NCI-H446 (cell line): ENCODE results near the gene DES.

Experiments used
- DNase-seq, 2 experiments: peaks; one replicate each; lab custom pipeline; 2025; lab: John Stamatoyannopoulos, UW

The DES gene

DNA sequence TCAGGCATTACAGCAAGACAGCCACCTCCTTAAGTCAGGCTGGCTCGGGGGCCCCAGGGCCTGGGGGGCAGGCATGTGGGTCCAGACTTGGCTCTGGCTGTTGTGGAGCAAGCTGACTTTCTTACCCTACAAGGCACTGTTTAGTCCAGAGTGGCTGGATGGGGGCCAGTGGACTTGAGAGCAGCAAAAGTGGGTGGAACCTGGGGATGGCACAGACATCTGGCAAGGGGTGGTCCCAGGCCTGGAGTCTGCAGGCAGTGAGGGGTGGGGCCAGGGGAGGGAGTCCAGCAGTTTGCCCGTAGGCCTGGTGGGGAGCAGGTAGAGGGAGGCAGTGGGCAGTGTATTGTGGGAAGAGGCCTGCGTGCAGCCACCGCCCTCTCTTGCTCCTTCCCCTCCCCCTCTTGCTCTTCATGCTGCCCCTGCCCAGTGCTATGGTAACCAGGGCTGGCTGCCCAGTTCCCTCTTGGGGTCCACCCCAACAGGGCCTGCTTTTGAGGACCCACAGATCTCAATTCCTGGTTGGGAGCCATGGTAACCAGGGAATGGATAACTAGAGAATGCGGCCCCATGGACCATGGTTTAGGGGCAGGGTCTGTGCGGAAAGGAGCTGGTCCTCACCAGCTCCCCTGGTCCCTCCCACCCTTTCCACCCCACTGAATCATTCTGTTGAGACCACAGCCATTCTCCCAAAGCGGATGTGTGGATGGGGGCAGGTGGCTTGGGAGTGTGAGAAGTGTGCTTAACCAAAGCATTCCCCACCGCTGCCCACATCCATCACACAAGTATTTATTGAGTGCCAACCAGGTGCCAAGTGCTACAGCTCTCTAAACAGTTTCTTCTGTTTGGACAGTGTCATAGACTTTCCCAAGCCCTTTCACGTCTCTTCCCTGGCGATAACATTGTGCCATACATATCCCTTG lies 35.8 kb downstream of the DES start:
- DNase-seq: peak; percentile 80 to 96

DNA sequence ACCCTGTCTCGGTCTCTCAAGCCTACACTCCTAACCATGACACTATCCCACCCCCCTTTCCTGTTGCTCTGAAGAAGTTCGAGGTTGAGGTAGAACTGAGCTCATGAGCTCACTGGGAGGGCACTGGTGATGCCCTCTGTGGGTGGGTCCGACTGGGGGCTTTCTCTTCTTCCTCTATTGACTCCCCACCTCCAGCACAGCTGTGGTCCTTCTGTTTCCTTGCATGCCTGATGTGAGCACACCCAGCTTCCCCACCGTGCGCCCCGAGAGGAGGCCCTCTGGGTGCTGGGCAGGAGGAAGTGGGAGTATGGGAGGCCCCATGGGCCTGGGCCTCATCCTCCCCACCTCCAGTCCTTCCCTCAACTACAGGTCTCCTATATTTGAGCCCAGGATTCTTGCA lies 37.4 kb downstream of the DES start:
- no peak for DNase-seq

DNA sequence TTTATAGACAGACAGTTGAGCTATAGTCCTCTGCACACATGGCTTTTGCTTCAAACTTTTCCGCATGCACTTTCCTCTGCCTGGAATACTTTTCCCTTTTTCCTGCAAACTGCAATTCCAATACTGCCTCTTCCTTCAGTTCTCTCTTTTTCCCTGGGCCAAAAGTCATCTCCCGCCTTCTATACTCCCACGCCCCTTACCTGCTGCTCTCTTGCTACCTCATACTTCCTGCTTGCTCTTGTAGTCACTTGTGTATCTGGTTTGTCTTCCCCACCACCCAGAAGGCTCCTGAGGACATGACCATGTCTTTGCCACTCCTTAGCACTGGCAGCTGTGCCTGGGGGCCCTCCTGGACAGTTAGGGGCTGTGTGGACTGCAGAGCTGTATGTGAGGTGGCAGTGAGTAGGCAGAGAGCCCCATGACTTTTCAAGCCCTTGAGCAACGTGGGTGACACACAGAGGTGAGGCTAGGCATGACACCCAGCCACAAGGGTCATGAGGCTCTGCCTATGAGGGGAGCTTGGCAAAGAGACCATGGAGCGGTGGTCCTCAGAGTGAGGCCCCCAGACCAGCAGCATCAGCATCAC lies 39.7 kb downstream of the DES start:
- DNase-seq: no peak

DNA sequence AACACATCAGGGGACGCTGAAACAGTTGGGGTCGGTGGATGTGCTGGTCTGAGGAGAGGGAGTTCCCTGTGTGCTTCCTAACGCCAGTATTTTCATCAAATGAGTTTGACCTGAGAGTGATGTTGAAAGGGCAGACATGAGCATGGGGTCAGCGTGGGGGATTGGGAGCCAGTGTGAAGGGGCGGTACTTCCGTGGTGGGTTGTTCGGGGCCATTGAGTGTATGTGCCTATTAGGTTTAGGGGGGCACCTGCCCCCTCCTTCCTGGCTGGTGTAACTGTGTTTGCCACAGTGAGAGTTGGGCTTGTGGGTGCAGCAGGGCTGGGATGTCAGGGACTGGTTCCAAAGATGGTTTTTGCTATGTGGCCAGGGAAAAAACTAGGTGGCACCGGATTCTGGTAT lies 40.8 kb downstream of the DES start:
- DNase-seq: no peak

DNA sequence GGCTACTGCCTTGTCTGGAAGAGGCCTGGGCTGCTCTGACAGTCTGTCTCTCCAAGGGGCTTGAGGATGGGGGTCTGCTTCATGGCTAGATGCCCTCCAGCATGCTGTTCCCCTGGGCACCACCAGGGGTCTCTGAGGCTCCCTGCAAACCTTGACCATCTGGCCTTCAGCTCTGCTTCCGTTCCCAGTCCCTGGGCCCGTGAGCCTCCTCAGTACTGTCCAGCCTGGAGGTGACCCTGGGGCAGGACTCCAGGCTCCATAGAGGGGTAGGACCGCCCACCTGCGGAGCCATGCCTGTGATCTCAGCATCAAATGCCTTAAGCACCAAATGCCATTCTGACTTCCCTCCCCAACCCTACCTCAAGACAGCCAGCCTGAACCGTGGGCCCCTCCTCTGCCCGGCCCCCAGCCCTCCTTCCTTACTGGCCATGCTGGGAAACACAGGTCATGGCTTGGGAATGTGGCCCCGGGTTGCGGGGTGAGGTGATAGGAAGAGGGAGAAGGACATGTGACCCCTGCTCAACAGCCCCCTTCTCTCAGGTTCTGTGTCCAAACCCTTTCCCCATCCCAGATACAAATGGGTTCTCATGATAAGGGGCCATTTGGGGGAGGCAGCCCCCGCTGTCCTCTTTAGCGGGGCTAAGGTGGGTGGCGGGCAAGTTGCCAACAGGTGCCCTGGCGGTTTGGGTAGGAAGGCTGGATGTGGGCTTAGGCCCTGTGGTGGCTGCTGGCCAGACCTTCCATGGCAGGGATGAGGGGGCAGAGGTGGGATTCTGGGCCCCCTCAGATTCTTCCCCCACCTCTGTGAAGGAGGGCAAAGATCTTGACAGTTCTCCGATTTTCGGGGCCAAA lies 41.5 kb downstream of the DES start:
- DNase-seq: peak in 1 of 2 experiments; percentile 55

DNA sequence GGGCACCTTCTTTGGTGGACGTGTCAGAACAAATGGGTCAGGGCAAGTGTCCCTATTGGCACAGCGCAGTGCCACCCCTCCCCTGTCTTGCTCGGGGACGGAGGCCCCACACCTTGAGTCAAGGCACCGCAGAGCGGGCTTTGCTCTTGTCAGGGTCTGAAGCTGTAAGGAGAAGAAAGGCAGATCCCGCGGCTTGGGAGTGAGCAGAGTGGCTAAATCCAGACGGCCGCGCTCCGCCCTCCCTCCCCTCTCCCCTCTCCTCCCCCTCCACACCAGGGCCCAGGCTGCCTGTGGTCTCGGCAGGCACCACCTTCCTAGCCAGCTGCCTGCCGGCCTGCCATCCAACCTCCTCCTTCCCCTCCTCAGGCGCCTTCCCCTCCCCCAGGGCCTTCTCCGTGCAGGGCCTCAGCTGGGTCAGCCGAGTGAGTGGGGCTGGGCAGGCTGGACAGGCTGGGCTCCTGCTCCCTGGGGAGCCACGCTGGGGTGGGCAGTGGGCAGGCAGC lies 42.3 kb downstream of the DES start:
- peak in 1 of 2 experiments; percentile 66 for DNase-seq

DNA sequence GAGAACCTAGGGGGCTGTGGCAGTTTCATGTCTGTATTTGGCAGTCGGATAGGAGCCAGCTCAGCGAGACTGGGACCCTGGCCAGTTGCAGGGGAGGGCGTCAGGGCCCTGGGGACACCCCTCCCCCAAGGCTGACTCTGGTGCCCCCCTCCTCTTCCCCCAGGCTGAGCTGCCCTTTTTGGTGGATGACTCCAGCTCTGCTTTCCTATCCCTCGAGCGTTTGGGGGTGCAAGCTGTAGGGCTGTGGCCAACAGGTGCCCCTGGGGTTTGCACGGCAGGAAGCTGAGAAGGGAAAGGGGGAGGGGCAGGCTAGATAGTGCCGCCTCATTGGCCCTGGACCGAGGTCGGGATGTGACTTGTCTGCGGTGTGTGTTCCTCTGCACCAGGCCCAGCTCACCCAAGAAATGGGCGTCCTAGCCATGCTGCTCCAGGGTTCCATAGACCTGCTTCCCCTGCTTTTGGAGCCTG lies 42.9 kb downstream of the DES start:
- DNase-seq: peak in 1 of 2 experiments; percentile 41

DNA sequence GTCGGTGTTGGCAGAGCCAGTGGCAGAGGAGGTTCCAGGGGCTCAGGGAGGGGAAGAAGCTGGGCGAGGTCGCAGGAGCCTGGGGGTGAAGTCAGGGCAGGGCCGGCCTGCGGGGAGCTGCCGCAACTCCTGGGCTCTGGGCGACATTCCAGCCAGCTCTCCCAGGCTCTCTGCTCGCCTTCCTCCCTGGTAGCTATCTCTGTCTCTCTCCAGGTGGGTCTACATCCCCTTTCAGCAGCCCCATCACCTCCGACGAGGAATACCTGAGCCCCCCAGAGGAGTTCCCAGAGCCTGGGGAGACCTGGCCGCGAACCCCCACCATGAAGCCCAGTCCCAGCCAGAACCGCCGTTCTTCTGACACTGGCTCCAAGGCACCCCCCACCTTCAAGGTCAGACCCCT lies 43.5 kb downstream of the DES start:
- no peak for DNase-seq

DNA sequence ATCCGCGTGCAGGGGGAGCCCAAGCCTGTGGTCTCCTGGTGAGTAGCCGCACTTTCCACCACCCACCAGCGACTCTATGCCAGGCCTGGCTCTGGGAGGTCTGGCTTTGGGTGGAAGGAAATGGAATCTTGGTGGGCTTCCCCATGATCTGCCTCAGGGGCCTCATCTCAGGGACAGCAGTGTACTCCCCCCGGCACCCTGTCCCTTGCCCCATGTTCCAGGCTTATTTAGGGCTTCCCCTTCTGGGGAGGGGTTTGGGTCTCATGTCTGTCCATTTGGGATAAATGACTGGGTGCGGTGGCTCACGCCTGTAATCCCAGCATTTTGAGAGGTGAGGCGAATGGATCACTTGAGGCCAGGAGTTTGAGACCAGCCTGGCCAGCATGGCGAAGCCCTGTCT lies 44.2 kb downstream of the DES start:
- DNase-seq: no peak

DNA sequence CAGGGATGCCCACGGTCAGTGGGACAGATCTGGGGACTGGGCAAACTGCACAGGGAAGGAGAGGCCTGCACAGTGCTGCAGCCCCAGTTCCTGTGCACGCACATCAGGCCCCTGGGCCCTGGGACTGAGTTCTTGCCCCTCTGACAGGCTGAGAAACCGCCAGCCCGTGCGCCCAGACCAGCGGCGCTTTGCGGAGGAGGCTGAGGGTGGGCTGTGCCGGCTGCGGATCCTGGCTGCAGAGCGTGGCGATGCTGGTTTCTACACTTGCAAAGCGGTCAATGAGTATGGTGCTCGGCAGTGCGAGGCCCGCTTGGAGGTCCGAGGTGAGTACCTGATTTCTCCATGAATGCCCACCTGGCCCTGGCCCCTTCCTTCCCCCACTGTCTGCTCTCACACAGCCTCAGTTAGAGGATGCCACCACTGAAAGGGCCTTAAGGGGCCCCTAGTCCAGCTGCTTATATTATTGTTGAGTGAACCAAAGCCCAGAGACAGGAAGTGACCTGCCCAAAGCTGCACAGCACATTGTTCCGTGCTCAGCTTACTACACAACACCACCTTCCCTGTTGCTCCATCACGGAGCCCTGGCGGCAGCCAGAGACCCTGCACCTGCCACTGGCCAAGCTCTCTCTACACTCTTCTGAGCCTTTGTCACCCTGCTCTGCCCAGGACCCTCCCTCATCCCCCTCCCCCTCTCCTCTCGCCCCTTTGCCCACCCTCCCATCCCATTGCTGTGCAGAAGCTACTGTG lies 46.3 kb downstream of the DES start:
- no peak for DNase-seq

DNA sequence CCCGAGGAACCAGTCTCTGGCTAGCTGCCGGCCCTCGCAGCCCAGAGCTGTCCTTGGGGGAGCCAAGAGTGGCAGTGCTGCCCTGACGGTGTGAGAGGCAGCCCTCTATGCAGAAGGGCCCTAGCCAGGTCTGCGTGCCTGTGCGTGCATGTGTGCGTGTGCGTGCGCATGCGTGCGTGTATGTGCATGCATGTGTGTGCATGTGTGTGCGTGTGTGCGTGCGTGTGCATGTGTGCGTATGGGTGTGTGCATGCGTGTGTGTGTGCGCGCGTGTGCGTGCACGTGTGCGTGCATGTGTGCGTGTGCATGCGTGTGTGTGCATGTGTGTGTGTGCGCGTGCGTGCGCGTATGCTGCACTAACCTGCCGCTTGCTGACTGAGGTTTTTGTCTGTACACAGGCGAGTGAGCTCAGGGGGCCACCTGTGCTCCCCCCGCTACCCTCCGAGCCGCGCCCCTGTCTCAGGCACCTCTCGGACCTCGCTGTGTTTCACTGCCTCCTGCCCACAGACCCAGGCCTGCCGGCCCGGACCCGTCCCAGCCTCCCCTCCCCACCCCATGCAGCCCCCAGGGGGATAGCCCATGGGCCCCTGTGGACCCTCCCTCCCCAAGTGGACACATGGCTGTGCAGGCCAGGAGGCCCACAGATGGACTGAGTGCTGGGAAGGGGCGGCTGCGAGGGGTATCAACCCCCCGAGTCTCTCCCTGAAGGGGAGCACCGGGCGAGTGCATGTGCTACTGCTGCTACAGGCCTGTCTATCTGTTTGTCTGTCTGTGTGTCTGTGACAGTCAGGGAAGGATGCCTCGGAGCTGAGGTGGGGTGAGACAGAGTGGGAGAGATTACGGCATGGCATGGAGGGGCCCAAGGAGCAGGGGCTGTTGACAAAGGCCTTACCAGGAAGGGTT lies 47.7 kb downstream of the DES start:
- DNase-seq: no peak

DNA sequence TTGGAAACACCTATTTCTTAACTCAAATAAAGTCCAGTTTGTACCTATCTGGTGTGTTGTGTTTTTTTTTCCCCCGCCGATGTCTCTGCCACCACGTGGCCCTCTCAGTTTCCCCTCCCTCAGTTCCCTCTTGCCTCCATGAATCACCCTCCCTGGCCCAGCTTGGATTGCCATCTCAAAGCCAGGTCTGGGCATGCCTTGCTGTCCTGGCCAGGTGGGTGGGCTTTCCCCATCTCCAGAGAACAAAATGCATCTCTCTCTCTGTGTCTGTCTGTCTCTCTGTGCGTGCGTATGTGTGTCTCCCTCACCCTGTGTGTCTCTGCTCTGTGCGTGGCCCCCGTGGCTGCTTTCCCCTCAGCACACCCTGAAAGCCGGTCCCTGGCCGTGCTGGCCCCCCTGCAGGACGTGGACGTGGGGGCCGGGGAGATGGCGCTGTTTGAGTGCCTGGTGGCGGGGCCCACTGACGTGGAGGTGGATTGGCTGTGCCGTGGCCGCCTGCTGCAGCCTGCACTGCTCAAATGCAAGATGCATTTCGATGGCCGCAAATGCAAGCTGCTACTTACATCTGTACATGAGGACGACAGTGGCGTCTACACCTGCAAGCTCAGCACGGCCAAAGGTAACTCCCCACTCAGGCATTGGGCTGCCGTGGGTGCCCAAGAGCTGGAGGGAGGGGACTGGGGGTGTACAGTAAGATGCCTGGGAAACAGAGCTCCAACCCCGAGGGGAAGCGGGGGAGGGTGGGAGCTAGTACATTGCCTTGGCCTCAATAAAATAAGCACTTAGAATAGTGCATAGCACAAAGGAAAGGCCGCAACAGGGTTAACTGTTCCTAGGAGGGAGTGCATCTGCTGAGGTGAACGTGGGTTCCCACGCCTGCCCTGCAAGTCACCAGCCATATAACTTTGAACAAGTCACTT lies 48.9 kb downstream of the DES start:
- DNase-seq: no peak

DNA sequence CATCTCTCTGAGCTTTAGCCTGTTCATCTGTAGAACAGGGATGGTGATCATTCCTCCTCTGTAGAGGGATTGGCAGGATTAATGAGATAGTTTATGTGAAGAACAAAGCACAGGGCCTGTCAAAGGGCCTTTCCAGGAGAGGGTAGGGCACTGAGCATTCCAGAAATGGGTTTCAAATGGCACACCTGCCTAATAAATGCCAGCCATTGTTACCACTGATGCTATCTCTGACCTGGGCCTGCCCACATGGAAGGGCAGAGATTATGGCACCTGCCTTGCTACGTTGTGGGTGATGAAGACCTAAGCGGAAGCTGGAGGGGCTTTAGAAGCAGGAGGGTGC lies 49.5 kb downstream of the DES start:
- no peak for DNase-seq

DNA sequence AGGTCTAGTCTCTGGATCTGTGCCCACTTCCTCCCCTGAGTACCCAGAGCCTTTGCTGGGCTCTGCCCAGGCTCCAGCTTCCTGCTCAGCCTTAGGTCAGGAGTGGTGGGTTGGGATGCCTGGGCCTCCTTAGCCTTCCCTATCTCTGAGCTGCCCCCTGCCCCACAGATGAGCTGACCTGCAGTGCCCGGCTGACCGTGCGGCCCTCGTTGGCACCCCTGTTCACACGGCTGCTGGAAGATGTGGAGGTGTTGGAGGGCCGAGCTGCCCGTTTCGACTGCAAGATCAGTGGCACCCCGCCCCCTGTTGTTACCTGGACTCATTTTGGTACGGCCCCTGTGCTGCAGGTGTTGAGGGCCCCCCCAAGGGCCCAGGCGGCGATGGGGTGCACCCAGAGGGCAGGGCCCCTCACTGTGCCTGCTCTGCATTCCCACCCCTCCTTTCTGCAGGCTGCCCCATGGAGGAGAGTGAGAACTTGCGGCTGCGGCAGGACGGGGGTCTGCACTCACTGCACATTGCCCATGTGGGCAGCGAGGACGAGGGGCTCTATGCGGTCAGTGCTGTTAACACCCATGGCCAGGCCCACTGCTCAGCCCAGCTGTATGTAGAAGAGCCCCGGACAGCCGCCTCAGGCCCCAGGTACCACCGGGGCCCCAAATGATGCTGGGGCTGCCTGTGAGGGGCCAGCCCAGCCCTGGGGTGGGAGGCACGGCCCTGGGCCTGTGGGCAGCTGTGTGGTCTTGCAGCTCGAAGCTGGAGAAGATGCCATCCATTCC lies 50.4 kb downstream of the DES start:
- no peak for DNase-seq

DNA sequence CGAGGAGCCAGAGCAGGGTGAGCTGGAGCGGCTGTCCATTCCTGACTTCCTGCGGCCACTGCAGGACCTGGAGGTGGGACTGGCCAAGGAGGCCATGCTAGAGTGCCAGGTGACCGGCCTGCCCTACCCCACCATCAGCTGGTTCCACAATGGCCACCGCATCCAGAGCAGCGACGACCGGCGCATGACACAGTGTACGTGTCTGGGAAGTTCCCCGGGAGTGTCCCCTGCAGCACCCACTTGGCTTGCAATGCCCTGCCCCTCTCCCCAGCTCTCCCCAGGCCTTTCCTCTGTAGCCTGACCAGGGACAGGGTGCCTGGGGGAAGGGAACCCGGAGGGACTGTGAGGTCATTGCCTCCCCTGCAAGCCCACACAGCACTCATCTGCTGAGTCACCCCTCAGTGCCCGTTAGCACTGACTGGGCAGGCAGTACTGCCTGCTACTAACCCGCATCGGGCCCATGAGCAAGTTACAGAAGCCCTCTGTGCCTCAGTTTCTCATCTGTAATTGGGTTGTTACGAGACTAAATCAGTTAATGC lies 51.1 kb downstream of the DES start:
- DNase-seq: no peak

DNA sequence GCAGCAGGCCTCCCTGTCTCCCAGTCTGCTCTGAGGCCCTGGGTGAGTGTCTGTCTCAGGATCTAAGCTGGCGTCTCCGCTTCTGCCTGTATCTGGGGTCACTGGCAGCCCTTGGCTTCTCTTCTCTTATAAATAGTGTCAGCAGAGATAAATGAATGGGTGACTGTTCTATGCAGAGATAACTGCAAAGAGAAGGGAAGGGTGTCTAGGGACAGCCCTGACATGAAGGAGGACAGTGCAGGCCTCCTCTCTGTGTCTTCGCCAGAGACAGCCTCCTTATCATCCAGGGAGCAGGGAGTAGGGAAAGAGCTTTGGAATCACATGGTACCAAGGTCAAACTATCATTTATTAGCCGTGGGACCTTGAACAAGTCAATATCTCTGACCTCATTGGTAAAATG lies 52.3 kb downstream of the DES start:
- DNase-seq: no peak

DNA sequence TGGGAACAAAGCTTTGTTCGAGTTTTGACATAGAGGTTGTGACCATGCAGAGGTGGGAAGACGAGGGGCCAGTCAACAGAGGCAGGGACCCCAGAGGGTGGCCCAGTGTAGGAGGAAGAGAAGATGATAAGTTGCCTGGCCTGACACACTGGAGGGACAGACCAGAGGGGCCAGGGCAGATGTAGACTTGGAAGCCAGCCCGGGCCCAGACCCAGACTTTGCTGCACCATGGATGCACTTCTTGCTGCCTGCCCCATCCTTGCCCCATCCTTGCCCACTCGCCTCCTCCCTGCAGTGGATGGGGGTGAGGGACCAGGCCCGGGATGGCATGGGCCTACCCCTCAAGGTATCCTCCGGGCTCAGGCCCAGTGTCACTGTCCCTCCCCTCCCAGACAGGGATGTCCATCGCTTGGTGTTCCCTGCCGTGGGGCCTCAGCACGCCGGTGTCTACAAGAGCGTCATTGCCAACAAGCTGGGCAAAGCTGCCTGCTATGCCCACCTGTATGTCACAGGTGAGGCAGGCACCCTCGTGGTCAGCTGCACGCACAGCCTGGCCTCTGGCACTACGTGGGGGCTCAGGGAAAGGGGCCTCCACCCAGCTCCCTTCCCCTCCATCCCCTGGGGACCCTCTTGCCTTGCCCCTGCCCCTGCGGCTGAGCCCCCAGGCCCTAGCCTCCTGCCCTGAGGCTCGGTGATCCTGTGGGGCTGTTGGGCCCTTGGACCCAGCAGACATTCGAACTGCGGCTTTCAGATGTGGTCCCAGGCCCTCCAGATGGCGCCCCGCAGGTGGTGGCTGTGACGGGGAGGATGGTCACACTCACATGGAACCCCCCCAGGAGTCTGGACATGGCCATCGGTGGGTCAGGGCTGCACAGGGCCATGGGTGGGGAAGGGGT lies 53.5 kb downstream of the DES start:
- no peak for DNase-seq
